ENCODE measurements around the gene TMEM53. TPM values are rescaled to one million over a fixed set of nuclear protein-coding genes. Genes with fewer than 3 reads are reported as not detected.
A peak's percentile ranks its signal among the peaks of the same experiment; 100 is the strongest.

The TMEM53 gene
- total and polyA plus RNA-seq, 4 experiments from 2014 or later, result 1.7 to 5.7 (median 2.9) TPM

- peak overlapping the region; percentile 38 to 65 for H3K4me3 ChIP-seq (ENCODE audit: low read length in 2 of 2)
- H3K27me3 ChIP-seq (ENCODE audit: insufficient read depth, low read length), result no peaks in the 10 kb centered on the region
- Mint-ChIP-seq H3K9me3 (no peaks in the 10 kb centered on the region), H3K27ac (peak overlapping the region; percentile 91 to 99 (median 97)), H3K36me3 (peaks cover 18 to 41% of the 10 kb centered on the region in 2 donors), H3K27me3 (no peaks in the 10 kb centered on the region), H3K4me1 (peaks cover 27 to 50% (median 33%) of the 10 kb centered on the region in 4 donors), H3K4me3 (peak overlapping the region; percentile 89 to 97 (median 92))
- H3K9me3 ChIP-seq (ENCODE audit: control insufficient read depth in 1 of 2, low read length in 2 of 2), result no peaks in the 10 kb centered on the region
- peaks cover 35% of the 10 kb centered on the region for H3K4me1 ChIP-seq (ENCODE audit: insufficient read depth, low read length)
- peaks cover 37% of the 10 kb centered on the region for H3K36me3 ChIP-seq (ENCODE audit: insufficient read depth, low read length)
- intact Hi-C loops (cut with micrococcal nuclease), result loop anchor here (2.0 kb wide), 2 partner anchors 22 to 710 kb away; partner anchors contain the start of genes MUTYH and TOE1
- ChIA-PET POLR2A (ENCODE audit: partially characterized antibody) (interaction anchor here (0.7 to 4.9 kb wide), 31 partner anchors 8 to 1973 kb away, joined by 3 to 64 read pairs (median 5); partner anchors contain the start of genes AKR1A1, ARMH1, DYNLT4 and EIF2B3), CTCF (ENCODE audit: partially characterized antibody) (interaction anchor here (1.2 to 5.8 kb wide), 3 partner anchors 16 to 37 kb away, joined by 4 to 45 read pairs (median 6); no protein-coding TSS in a partner anchor)
- peak overlapping the region; percentile 85 for H3K27ac ChIP-seq (ENCODE audit: low read depth, low read length)
- no peak for DNase-seq
Measured at GRCh38 chr1:44631333-44631646, 43.0 kb downstream of the TMEM53 start.

DNA sequence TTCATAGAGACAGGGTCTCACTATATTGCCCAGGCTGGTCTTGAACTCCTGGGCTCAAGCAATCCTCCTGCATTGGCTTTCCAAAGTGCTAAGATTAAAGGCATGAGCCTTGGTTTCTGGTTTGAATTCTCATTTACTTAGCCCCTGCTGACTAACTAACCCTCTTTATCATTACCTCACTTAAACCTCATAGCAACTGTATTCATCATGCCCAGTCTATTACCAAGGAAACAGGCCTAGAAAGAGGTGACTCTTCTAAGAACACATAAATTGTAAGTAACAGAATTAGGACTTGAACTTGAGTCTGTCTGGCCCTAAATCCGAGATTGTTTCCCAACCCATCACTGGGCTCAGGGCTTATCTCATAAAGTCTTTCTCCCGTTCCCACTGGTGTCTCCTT, 44.2 kb downstream of the TMEM53 start:
- Histone ChIP-seq H3K36me3 (ENCODE audit: insufficient read depth, low read length) (peaks cover 26% of the 10 kb centered on the region), H3K27me3 (ENCODE audit: insufficient read depth, low read length) (no peaks in the 10 kb centered on the region), H3K27ac (ENCODE audit: low read depth, low read length) (no peak overlapping the region), H3K4me3 (ENCODE audit: low read length in 2 of 2) (no peak overlapping the region), H3K9me3 (ENCODE audit: control insufficient read depth in 1 of 2, low read length in 2 of 2) (no peaks in the 10 kb centered on the region), H3K4me1 (ENCODE audit: insufficient read depth, low read length) (peaks cover 35% of the 10 kb centered on the region)
- peaks cover 9 to 29% of the 10 kb centered on the region in 2 donors for H3K36me3 Mint-ChIP-seq
- no peaks in the 10 kb centered on the region for H3K27me3 Mint-ChIP-seq
- peaks cover 26 to 41% (median 32%) of the 10 kb centered on the region in 4 donors for H3K4me1 Mint-ChIP-seq
- ChIA-PET POLR2A (ENCODE audit: partially characterized antibody) (interaction anchor here (1.2 to 4.9 kb wide), 3 partner anchors 22 to 146 kb away, joined by 3 to 64 read pairs (median 5); partner anchors contain the start of genes ARMH1 and TMEM53), CTCF (ENCODE audit: partially characterized antibody) (interaction anchor here (1.3 to 5.8 kb wide), 2 partner anchors 17 to 22 kb away, joined by 4 to 45 read pairs; no protein-coding TSS in a partner anchor)
- peak overlapping the region in 7 of 8 donors; percentile 52 to 97 (median 93) for H3K4me3 Mint-ChIP-seq
- no peak for DNase-seq
- H3K27ac Mint-ChIP-seq, result peak overlapping the region in 5 of 7 donors; percentile 91 to 99 (median 97)
- H3K9me3 Mint-ChIP-seq, result no peaks in the 10 kb centered on the region
- intact Hi-C loops (cut with micrococcal nuclease), result loop anchor here (2.0 kb wide), 2 partner anchors 23 to 711 kb away; partner anchors contain the start of genes MUTYH and TOE1

DNA sequence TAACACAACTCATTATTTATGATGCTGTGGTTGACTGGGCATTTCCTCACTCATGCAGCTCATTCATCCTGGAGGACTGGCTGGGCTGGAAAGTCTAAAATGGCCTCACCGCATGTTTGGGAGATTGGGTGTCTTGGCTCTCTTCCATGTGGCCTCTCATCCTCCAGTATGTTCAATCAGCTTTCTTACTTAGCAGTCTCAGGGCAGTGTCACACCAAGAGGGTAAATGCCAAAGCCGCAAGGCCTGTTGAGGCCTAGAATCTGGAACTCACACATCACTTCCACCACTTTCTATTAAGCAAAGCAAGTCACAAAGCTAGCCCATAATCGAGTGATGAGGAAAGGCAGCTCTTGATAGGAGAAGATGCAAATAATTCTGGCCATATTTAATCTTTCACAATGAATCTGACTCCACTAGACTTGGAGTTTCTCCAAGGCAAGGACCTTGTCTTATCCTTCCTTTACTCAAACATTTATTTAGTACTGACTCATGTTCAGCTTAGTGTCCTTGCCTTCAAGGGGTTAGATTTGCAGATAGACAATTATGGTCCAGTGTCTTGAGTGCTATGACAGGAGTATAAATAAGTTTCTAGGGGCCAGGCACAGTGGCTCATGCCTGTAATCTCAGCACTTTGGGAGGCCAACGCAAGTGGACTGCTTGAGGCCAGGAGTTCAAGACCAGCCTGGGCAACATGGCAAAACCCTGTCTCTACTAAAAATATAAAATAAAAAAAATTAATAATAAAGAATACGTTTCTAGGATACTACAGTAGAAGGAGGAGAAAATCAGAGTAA, 45.1 kb downstream of the TMEM53 start:
- H3K9me3 ChIP-seq (ENCODE audit: control insufficient read depth in 1 of 2, low read length in 2 of 2), result no peaks in the 10 kb centered on the region
- Mint-ChIP-seq H3K27ac (peak overlapping the region in 1 of 7 donors; percentile 11), H3K36me3 (peaks cover 2 to 19% of the 10 kb centered on the region in 2 donors), H3K4me3 (no peak overlapping the region), H3K9me3 (no peaks in the 10 kb centered on the region), H3K27me3 (no peaks in the 10 kb centered on the region), H3K4me1 (peaks cover 21 to 31% (median 27%) of the 10 kb centered on the region in 4 donors)
- ChIA-PET POLR2A (ENCODE audit: partially characterized antibody) (interaction anchor here (1.2 to 4.9 kb wide), 2 partner anchors 23 to 45 kb away, joined by 3 to 64 read pairs; partner anchors contain the start of genes ARMH1 and TMEM53), CTCF (ENCODE audit: partially characterized antibody) (interaction anchor here (1.5 kb wide), 1 partner anchor 23 kb away, joined by 5 read pairs; no protein-coding TSS in a partner anchor)
- DNase-seq, result no peak
- peaks cover 16% of the 10 kb centered on the region for H3K36me3 ChIP-seq (ENCODE audit: insufficient read depth, low read length)
- H3K4me1 ChIP-seq (ENCODE audit: insufficient read depth, low read length), result peaks cover 27% of the 10 kb centered on the region
- no peak overlapping the region for H3K4me3 ChIP-seq (ENCODE audit: low read length in 2 of 2)
- no peaks in the 10 kb centered on the region for H3K27me3 ChIP-seq (ENCODE audit: insufficient read depth, low read length)
- intact Hi-C loops (cut with micrococcal nuclease), result no loop called here
- H3K27ac ChIP-seq (ENCODE audit: low read depth, low read length), result no peak overlapping the region

GRCh38 chr1:44625348-44625747, 48.9 kb downstream of the TMEM53 start:
- no peaks in the 10 kb centered on the region for H3K9me3 Mint-ChIP-seq
- CTCF ChIA-PET (ENCODE audit: partially characterized antibody), result no interaction called here
- no peaks in the 10 kb centered on the region for H3K4me1 ChIP-seq (ENCODE audit: insufficient read depth, low read length)

GRCh38 chr1:44624268-44624901, 49.9 kb downstream of the TMEM53 start:
- H3K27me3 Mint-ChIP-seq, result no peaks in the 10 kb centered on the region
- intact Hi-C loops (cut with micrococcal nuclease), result no loop called here
- no peak overlapping the region for H3K4me3 Mint-ChIP-seq
- ChIA-PET CTCF (ENCODE audit: partially characterized antibody) (no interaction called here), POLR2A (ENCODE audit: partially characterized antibody) (no interaction called here)
- no peaks in the 10 kb centered on the region for H3K27me3 ChIP-seq (ENCODE audit: insufficient read depth, low read length)
- H3K9me3 Mint-ChIP-seq, result no peaks in the 10 kb centered on the region
- no peak overlapping the region for H3K27ac Mint-ChIP-seq
- H3K9me3 ChIP-seq (ENCODE audit: control insufficient read depth in 1 of 2, low read length in 2 of 2), result no peaks in the 10 kb centered on the region
- DNase-seq, result no peak
- H3K36me3 Mint-ChIP-seq, result no peaks in the 10 kb centered on the region
- H3K4me3 ChIP-seq (ENCODE audit: low read length in 2 of 2), result no peak overlapping the region
- H3K27ac ChIP-seq (ENCODE audit: low read depth, low read length), result no peak overlapping the region
- H3K36me3 ChIP-seq (ENCODE audit: insufficient read depth, low read length), result no peaks in the 10 kb centered on the region
- H3K4me1 Mint-ChIP-seq, result no peaks in the 10 kb centered on the region
- H3K4me1 ChIP-seq (ENCODE audit: insufficient read depth, low read length), result no peaks in the 10 kb centered on the region

More at GRCh38 chr1:44625348-44625747, 48.9 kb downstream of the TMEM53 start:
- no peaks in the 10 kb centered on the region for H3K27me3 Mint-ChIP-seq
- no peaks in the 10 kb centered on the region for H3K27me3 ChIP-seq (ENCODE audit: insufficient read depth, low read length)
- no peak for DNase-seq
- no peaks in the 10 kb centered on the region for H3K36me3 Mint-ChIP-seq
- no peak overlapping the region for H3K27ac ChIP-seq (ENCODE audit: low read depth, low read length)
- intact Hi-C loops (cut with micrococcal nuclease), result no loop called here
- no peaks in the 10 kb centered on the region for H3K4me1 Mint-ChIP-seq
- H3K4me3 ChIP-seq (ENCODE audit: low read length in 2 of 2), result no peak overlapping the region
- POLR2A ChIA-PET (ENCODE audit: partially characterized antibody), result no interaction called here
- no peaks in the 10 kb centered on the region for H3K9me3 ChIP-seq (ENCODE audit: control insufficient read depth in 1 of 2, low read length in 2 of 2)
- H3K27ac Mint-ChIP-seq, result no peak overlapping the region
- H3K4me3 Mint-ChIP-seq, result no peak overlapping the region
- no peaks in the 10 kb centered on the region for H3K36me3 ChIP-seq (ENCODE audit: insufficient read depth, low read length)

DNA sequence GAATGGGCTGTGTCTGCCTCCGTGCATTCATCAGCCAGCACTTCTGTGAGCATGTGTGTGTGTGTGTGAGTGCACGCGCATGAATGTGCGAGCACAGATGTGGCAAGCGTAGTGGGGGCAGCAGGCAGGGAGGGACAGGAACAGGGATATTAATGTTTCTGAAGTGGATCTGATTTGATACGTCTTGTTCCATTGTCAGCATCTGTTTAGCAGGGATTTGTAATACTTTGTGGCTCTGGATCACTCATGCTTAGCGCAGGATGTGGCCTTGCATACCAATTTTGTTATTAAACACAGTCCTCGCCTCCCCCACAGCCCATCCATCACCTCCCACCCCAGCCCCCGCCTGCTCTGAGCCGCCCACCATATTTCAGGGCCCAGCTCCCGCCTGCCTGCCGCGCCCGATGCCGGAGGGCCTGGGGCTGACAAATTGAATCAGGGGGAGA, 52.4 kb downstream of the TMEM53 start:
- no peaks in the 10 kb centered on the region for H3K27me3 ChIP-seq (ENCODE audit: insufficient read depth, low read length)
- H3K27ac ChIP-seq (ENCODE audit: low read depth, low read length), result no peak overlapping the region
- Mint-ChIP-seq H3K9me3 (no peaks in the 10 kb centered on the region), H3K27ac (no peak overlapping the region), H3K4me1 (no peaks in the 10 kb centered on the region), H3K4me3 (no peak overlapping the region), H3K27me3 (no peaks in the 10 kb centered on the region), H3K36me3 (no peaks in the 10 kb centered on the region)
- intact Hi-C loops (cut with micrococcal nuclease), result no loop called here
- ChIA-PET CTCF (ENCODE audit: partially characterized antibody) (interaction anchor here (1.7 kb wide), 1 partner anchor 31 kb away, joined by 7 read pairs; no protein-coding TSS in a partner anchor), POLR2A (ENCODE audit: partially characterized antibody) (no interaction called here)
- no peaks in the 10 kb centered on the region for H3K36me3 ChIP-seq (ENCODE audit: insufficient read depth, low read length)
- H3K4me3 ChIP-seq (ENCODE audit: low read length in 2 of 2), result no peak overlapping the region
- no peaks in the 10 kb centered on the region for H3K4me1 ChIP-seq (ENCODE audit: insufficient read depth, low read length)
- H3K9me3 ChIP-seq (ENCODE audit: control insufficient read depth in 1 of 2, low read length in 2 of 2), result no peaks in the 10 kb centered on the region
- DNase-seq, result no peak

DNA sequence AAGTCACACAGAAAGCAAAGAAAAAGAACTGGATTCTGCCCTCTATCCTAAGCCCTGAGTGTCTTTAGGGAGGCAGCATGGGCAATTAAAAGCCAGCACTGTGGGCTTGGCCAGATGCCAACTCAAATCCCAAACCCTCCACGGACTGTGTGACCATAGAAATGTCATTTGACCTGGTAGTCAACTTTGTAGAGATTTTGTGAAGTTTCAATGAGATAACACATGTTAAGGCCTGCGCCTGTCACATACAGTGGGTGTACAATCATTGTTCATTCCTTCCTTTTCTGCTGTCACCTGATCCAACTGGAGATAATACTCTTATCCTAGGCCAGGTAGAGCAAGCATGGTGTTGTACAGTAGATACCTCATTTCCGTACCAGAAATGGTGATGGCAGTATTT, 54.2 kb downstream of the TMEM53 start:
- H3K36me3 Mint-ChIP-seq, result no peaks in the 10 kb centered on the region
- no peaks in the 10 kb centered on the region for H3K9me3 Mint-ChIP-seq
- H3K4me3 ChIP-seq (ENCODE audit: low read length in 2 of 2), result no peak overlapping the region
- H3K4me1 Mint-ChIP-seq, result no peaks in the 10 kb centered on the region
- H3K4me1 ChIP-seq (ENCODE audit: insufficient read depth, low read length), result no peaks in the 10 kb centered on the region
- CTCF ChIA-PET (ENCODE audit: partially characterized antibody), result interaction anchor here (1.7 kb wide), 1 partner anchor 33 kb away, joined by 4 read pairs; no protein-coding TSS in a partner anchor
- H3K27me3 Mint-ChIP-seq, result no peaks in the 10 kb centered on the region
- no peaks in the 10 kb centered on the region for H3K36me3 ChIP-seq (ENCODE audit: insufficient read depth, low read length)
- no peak overlapping the region for H3K27ac Mint-ChIP-seq
- H3K9me3 ChIP-seq (ENCODE audit: control insufficient read depth in 1 of 2, low read length in 2 of 2), result no peaks in the 10 kb centered on the region
- intact Hi-C loops (cut with micrococcal nuclease), result no loop called here
- no peak for DNase-seq
- POLR2A ChIA-PET (ENCODE audit: partially characterized antibody), result interaction anchor here (1.5 kb wide), 1 partner anchor 11 kb away, joined by 4 read pairs; no protein-coding TSS in a partner anchor
- H3K4me3 Mint-ChIP-seq, result no peak overlapping the region
- no peak overlapping the region for H3K27ac ChIP-seq (ENCODE audit: low read depth, low read length)
- H3K27me3 ChIP-seq (ENCODE audit: insufficient read depth, low read length), result no peaks in the 10 kb centered on the region

Measured in CD4-positive, alpha-beta memory T cell (primary cell).